Measurements from ENCODE around the gene WNT7A. TPM values are rescaled to one million over a fixed set of nuclear protein-coding genes. Genes with fewer than 3 reads are reported as not detected.

WNT7A gene
- total RNA-seq, 1 donor from 2014 or later: not detected

- Mint-ChIP-seq H3K4me1 (ENCODE audit: unreplicated experiment) (peaks cover 4% of the 10 kb centered on the region), H3K4me3 (ENCODE audit: unreplicated experiment) (no peak overlapping the region), H3K9me3 (ENCODE audit: unreplicated experiment) (peaks cover 6% of the 10 kb centered on the region), H3K27ac (ENCODE audit: unreplicated experiment) (no peak overlapping the region), H3K36me3 (ENCODE audit: low read depth, unreplicated experiment) (no peaks in the 10 kb centered on the region), H3K27me3 (ENCODE audit: unreplicated experiment) (peaks cover 2% of the 10 kb centered on the region)
- DNase-seq (ENCODE audit: low spot score): no peak
- no peak for TF ChIP-seq CTCF (IDR thresholded peaks at IDR 0.05; ENCODE audit: unreplicated experiment)
Observed at GRCh38 chr3:13856006-13856405, 23.9 kb downstream of the WNT7A start.

GRCh38 chr3:13854492-13854891 lies 25.4 kb downstream of the WNT7A start:
- TF ChIP-seq CTCF (IDR thresholded peaks at IDR 0.05; ENCODE audit: unreplicated experiment): no peak
- no peak overlapping the region for H3K27ac Mint-ChIP-seq (ENCODE audit: unreplicated experiment)
- peaks cover 6% of the 10 kb centered on the region for H3K9me3 Mint-ChIP-seq (ENCODE audit: unreplicated experiment)

GRCh38 chr3:13853978-13854296 lies 25.9 kb downstream of the WNT7A start:
- Mint-ChIP-seq H3K4me3 (ENCODE audit: unreplicated experiment) (no peak overlapping the region), H3K36me3 (ENCODE audit: low read depth, unreplicated experiment) (no peaks in the 10 kb centered on the region), H3K4me1 (ENCODE audit: unreplicated experiment) (peaks cover 4% of the 10 kb centered on the region), H3K27me3 (ENCODE audit: unreplicated experiment) (peaks cover 2% of the 10 kb centered on the region), H3K9me3 (ENCODE audit: unreplicated experiment) (peaks cover 6% of the 10 kb centered on the region), H3K27ac (ENCODE audit: unreplicated experiment) (no peak overlapping the region)
- no peak for DNase-seq (ENCODE audit: low spot score)
- TF ChIP-seq CTCF (IDR thresholded peaks at IDR 0.05; ENCODE audit: unreplicated experiment): no peak

More at GRCh38 chr3:13854492-13854891, 25.4 kb downstream of the WNT7A start:
- Mint-ChIP-seq H3K4me1 (ENCODE audit: unreplicated experiment) (peaks cover 4% of the 10 kb centered on the region), H3K27me3 (ENCODE audit: unreplicated experiment) (peaks cover 2% of the 10 kb centered on the region), H3K36me3 (ENCODE audit: low read depth, unreplicated experiment) (no peaks in the 10 kb centered on the region), H3K4me3 (ENCODE audit: unreplicated experiment) (no peak overlapping the region)
- DNase-seq (ENCODE audit: low spot score): no peak

GRCh38 chr3:13853256-13853977 lies 26.5 kb downstream of the WNT7A start:
- H3K36me3 Mint-ChIP-seq (ENCODE audit: low read depth, unreplicated experiment): no peaks in the 10 kb centered on the region
- no peak for TF ChIP-seq CTCF (IDR thresholded peaks at IDR 0.05; ENCODE audit: unreplicated experiment)
- no peak for DNase-seq (ENCODE audit: low spot score)
- peaks cover 2% of the 10 kb centered on the region for H3K27me3 Mint-ChIP-seq (ENCODE audit: unreplicated experiment)
- H3K4me1 Mint-ChIP-seq (ENCODE audit: unreplicated experiment): peaks cover 4% of the 10 kb centered on the region
- H3K4me3 Mint-ChIP-seq (ENCODE audit: unreplicated experiment): no peak overlapping the region
- no peak overlapping the region for H3K27ac Mint-ChIP-seq (ENCODE audit: unreplicated experiment)
- H3K9me3 Mint-ChIP-seq (ENCODE audit: unreplicated experiment): peaks cover 6% of the 10 kb centered on the region

- TF ChIP-seq CTCF (IDR thresholded peaks at IDR 0.05; ENCODE audit: unreplicated experiment): no peak
- Mint-ChIP-seq H3K27me3 (ENCODE audit: unreplicated experiment) (peaks cover 2% of the 10 kb centered on the region), H3K27ac (ENCODE audit: unreplicated experiment) (no peak overlapping the region), H3K4me3 (ENCODE audit: unreplicated experiment) (no peak overlapping the region), H3K9me3 (ENCODE audit: unreplicated experiment) (peaks cover 6% of the 10 kb centered on the region), H3K4me1 (ENCODE audit: unreplicated experiment) (peaks cover 4% of the 10 kb centered on the region), H3K36me3 (ENCODE audit: low read depth, unreplicated experiment) (no peaks in the 10 kb centered on the region)
- no peak for DNase-seq (ENCODE audit: low spot score)
Observed at GRCh38 chr3:13852638-13853009, 27.2 kb downstream of the WNT7A start.

All from endothelial cell (in vitro differentiated cells).